K562 (cell line): ENCODE data around the gene SNX15. TPM values are rescaled to one million over a fixed set of nuclear protein-coding genes. Genes with fewer than 3 reads are reported as not detected.

Experiments
- MIER1 ChIP-seq: fragments of 450-650 bp; IDR thresholded peaks from 2 replicates; pipeline ENCODE4 v1.6.1; 2016; ENCODE audit warnings: antibody characterized with exemption, mild to moderate bottlenecking, low read depth
- polyA plus RNA-seq, 8 experiments: library from polyadenylated mRNA; depleted of rRNA in 4 of 8; stranded (reverse) in 5 of 8; unstranded in 3 of 8; fragments of >200 nt; fragmentation: Nextera tagmentation in 2 of 8; fragmentation: Illumina TruSeq in 1 of 8; extraction: Ambion mirVana in 2 of 8; extraction: Trizol in 1 of 8; gene quantifications; 2 replicates each; pipeline versions ENCODE4 v1.2.1 to v1.2.3, GENCODE V29; 2011 to 2014; ENCODE audit warnings: inconsistent platforms in 1 of 8, missing spikeins in 1 of 8
- total RNA-seq, 7 experiments: library from RNA; depleted of rRNA in 6 of 7; stranded (reverse); fragments of >200 nt in 6 of 7; fragmentation: Illumina TruSeq in 2 of 7; extraction: Trizol in 2 of 7; gene quantifications; 2 replicates each; pipeline versions ENCODE4 v1.2.1 to v1.2.3, GENCODE V29; 2011 to 2021; ENCODE audit warnings: low replicate concordance in 1 of 7
- TF ChIP-seq, protein P1 (sequence below), 2 experiments: fragments of 450-650 bp; formaldehyde crosslinking in 1 of 2; IDR thresholded peaks; 2 replicates each; pipeline versions ENCODE4 v1.4.0 to v1.6.1; 2014 to 2020; ENCODE audit warnings: mild to moderate bottlenecking in 2 of 2, borderline replicate concordance in 1 of 2, low read depth in 1 of 2

SNX15 gene
- total and polyA plus RNA-seq, 9 of the 15 experiments (the other 6 are each of a cell fraction or from before 2014, with no cell fraction given): 1.8 to 27.8 (median 15.2) TPM

DNA sequence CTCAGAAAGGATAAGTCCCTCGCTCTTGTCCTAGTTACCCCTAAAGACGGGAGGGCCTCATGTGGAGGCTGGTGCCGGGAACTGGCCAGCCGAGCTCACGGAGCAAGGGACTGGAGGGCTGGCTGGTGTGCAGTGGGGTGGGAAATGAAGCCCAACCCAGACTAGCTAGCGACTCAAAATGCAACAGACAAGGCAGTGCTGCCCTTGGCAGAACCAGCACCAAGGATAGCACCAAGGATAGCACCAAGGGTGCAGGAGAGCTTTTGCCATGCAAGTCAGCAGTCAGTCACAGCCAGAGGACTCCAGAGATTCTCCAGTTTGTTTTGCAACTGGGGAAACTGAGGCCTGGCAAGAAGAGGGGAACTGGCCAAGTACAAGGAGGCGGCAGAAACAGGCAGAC lies 24.0 kb upstream of the SNX15 start (continued):
- TF ChIP-seq, protein P1, sequence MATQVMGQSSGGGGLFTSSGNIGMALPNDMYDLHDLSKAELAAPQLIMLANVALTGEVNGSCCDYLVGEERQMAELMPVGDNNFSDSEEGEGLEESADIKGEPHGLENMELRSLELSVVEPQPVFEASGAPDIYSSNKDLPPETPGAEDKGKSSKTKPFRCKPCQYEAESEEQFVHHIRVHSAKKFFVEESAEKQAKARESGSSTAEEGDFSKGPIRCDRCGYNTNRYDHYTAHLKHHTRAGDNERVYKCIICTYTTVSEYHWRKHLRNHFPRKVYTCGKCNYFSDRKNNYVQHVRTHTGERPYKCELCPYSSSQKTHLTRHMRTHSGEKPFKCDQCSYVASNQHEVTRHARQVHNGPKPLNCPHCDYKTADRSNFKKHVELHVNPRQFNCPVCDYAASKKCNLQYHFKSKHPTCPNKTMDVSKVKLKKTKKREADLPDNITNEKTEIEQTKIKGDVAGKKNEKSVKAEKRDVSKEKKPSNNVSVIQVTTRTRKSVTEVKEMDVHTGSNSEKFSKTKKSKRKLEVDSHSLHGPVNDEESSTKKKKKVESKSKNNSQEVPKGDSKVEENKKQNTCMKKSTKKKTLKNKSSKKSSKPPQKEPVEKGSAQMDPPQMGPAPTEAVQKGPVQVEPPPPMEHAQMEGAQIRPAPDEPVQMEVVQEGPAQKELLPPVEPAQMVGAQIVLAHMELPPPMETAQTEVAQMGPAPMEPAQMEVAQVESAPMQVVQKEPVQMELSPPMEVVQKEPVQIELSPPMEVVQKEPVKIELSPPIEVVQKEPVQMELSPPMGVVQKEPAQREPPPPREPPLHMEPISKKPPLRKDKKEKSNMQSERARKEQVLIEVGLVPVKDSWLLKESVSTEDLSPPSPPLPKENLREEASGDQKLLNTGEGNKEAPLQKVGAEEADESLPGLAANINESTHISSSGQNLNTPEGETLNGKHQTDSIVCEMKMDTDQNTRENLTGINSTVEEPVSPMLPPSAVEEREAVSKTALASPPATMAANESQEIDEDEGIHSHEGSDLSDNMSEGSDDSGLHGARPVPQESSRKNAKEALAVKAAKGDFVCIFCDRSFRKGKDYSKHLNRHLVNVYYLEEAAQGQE (IDR thresholded peaks at IDR 0.05; ENCODE audit: borderline replicate concordance): peak; percentile 94
- TF ChIP-seq, protein P1 (CRISPR knock-in tag; IDR thresholded peaks at IDR 0.05; ENCODE audit: low read depth): peak; percentile 55; the same call in 1 of the 2 replicates
- TF ChIP-seq MIER1: peak; percentile 80
